ENCODE measurements around the gene LYPD3.

- TF ChIP-seq CTCF (IDR thresholded peaks at IDR 0.05) (peak in 1 of 6 experiments; percentile 2), POLR2A (IDR thresholded peaks at IDR 0.05) (peak in 1 of 2 donors; percentile 5)
Observed at GRCh38 chr19:43504426-43505185, 39.2 kb upstream of the LYPD3 start, which contains the start of gene PHLDB3.
